ENCODE measurements around the gene DUSP23.

GRCh38 chr1:159748370-159748769 is 32.4 kb upstream of the DUSP23 start:
- TF ChIP-seq CTCF (IDR thresholded peaks at IDR 0.05 in 2 of 3, conservative IDR thresholded peaks at IDR 0.05 in 1 of 3; ENCODE audit: borderline replicate concordance in 1 of 3, insufficient read depth in 1 of 3, low read depth in 2 of 3, low read length in 2 of 3) (no peak), POLR2AphosphoS5 (IDR thresholded peaks at IDR 0.05; ENCODE audit: low read depth, low read length) (no peak), SP1 (IDR thresholded peaks at IDR 0.05; ENCODE audit: low read depth) (no peak)
